Neural progenitor cell (in vitro differentiated cells): ENCODE data around the gene VAT1L.

Experiments
- EZH2 ChIP-seq: fragments of 200-600 bp; sonication (generic); IDR thresholded peaks from 2 replicates; pipeline ENCODE4 v1.6.1; 2017; ENCODE audit warnings: antibody characterized with exemption, mild to moderate bottlenecking, moderate library complexity
- TF ChIP-seq, protein P1 (sequence below): fragments of 200-600 bp; sonication (generic); IDR thresholded peaks from 2 replicates; pipeline ENCODE4 v1.5.1; 2017; ENCODE audit warnings: antibody characterized with exemption, mild to moderate bottlenecking

GRCh38 chr16:77919761-77920415, 131.5 kb downstream of the VAT1L start:
- TF ChIP-seq, protein P1, sequence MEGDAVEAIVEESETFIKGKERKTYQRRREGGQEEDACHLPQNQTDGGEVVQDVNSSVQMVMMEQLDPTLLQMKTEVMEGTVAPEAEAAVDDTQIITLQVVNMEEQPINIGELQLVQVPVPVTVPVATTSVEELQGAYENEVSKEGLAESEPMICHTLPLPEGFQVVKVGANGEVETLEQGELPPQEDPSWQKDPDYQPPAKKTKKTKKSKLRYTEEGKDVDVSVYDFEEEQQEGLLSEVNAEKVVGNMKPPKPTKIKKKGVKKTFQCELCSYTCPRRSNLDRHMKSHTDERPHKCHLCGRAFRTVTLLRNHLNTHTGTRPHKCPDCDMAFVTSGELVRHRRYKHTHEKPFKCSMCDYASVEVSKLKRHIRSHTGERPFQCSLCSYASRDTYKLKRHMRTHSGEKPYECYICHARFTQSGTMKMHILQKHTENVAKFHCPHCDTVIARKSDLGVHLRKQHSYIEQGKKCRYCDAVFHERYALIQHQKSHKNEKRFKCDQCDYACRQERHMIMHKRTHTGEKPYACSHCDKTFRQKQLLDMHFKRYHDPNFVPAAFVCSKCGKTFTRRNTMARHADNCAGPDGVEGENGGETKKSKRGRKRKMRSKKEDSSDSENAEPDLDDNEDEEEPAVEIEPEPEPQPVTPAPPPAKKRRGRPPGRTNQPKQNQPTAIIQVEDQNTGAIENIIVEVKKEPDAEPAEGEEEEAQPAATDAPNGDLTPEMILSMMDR: no peak
- TF ChIP-seq EZH2: no peak
